T-helper 1 cell treated with Interleukin-12 subunit alpha and Interleukin-12 subunit beta and Interleukin-4 antibody, amounts not matched to agents 30 μg/mL and 1 μg/mL, for 36 hours (primary cell): Measurements from ENCODE around the gene LOXL3.

Experiments used
- H3K27ac Mint-ChIP-seq: one replicate; pipeline ENCODE4 v1.8.0; 2021; ENCODE audit warnings: mild to moderate bottlenecking, mixed read lengths
- H3K27me3 Mint-ChIP-seq: one replicate; pipeline ENCODE4 v1.8.0; 2021; ENCODE audit warnings: low read depth, mixed read lengths
- H3K36me3 Mint-ChIP-seq: one replicate; pipeline ENCODE4 v1.8.0; 2021; ENCODE audit warnings: low read depth, mixed read lengths
- H3K4me1 Mint-ChIP-seq: one replicate; pipeline ENCODE4 v1.8.0; 2021; ENCODE audit warnings: low read depth, mixed read lengths
- H3K4me3 Mint-ChIP-seq: one replicate; pipeline ENCODE4 v1.8.0; 2021; ENCODE audit warnings: mild to moderate bottlenecking, moderate library complexity, mixed read lengths
- H3K9me3 Mint-ChIP-seq: one replicate; pipeline ENCODE4 v1.8.0; 2021; ENCODE audit warnings: mixed read lengths

Gene LOXL3

GRCh38 chr2:74553892-74554819 lies at the start of gene LOXL3, which contains the start of gene DOK1:
Gene LOXL3, minus strand, starts transcription at chr2:74553942. Its CDS starts 1,308 bp downstream, at chr2:74552634.
Gene DOK1, plus strand, starts transcription at chr2:74554720. Its CDS starts 35 bp downstream, at chr2:74554755.
- H3K9me3 Mint-ChIP-seq: no peaks in the 10 kb centered on the region
- peaks cover 14% of the 10 kb centered on the region for H3K27me3 Mint-ChIP-seq
- H3K4me3 Mint-ChIP-seq: peak within 1 kb of the TSS; percentile 96
- peak within 1 kb of the TSS; percentile 94 for H3K27ac Mint-ChIP-seq
- H3K4me1 Mint-ChIP-seq: peaks cover 23% of the 10 kb centered on the region
- peaks cover 11% of the 10 kb centered on the region for H3K36me3 Mint-ChIP-seq

- Mint-ChIP-seq H3K36me3 (no peaks in the 10 kb centered on the region), H3K27me3 (peaks cover 45% of the 10 kb centered on the region), H3K9me3 (no peaks in the 10 kb centered on the region), H3K27ac (no peak overlapping the region), H3K4me1 (peaks cover 10% of the 10 kb centered on the region), H3K4me3 (no peak overlapping the region)
These were observed 49.0 kb upstream of the LOXL3 start for GRCh38 chr2:74602586-74603281.

GRCh38 chr2:74599676-74600075 lies 45.9 kb upstream of the LOXL3 start:
- no peak overlapping the region for H3K27ac Mint-ChIP-seq
- no peaks in the 10 kb centered on the region for H3K9me3 Mint-ChIP-seq
- H3K36me3 Mint-ChIP-seq: no peaks in the 10 kb centered on the region
- H3K4me3 Mint-ChIP-seq: no peak overlapping the region
- peaks cover 64% of the 10 kb centered on the region for H3K27me3 Mint-ChIP-seq
- H3K4me1 Mint-ChIP-seq: peaks cover 10% of the 10 kb centered on the region

GRCh38 chr2:74597410-74597809 lies 43.7 kb upstream of the LOXL3 start:
- H3K4me1 Mint-ChIP-seq: no peaks in the 10 kb centered on the region
- no peak overlapping the region for H3K27ac Mint-ChIP-seq
- no peak overlapping the region for H3K4me3 Mint-ChIP-seq
- H3K27me3 Mint-ChIP-seq: peaks cover 60% of the 10 kb centered on the region
- H3K36me3 Mint-ChIP-seq: no peaks in the 10 kb centered on the region
- H3K9me3 Mint-ChIP-seq: no peaks in the 10 kb centered on the region

GRCh38 chr2:74596584-74596983 lies 42.8 kb upstream of the LOXL3 start:
- Mint-ChIP-seq H3K27ac (no peak overlapping the region), H3K4me1 (no peaks in the 10 kb centered on the region), H3K4me3 (no peak overlapping the region), H3K9me3 (no peaks in the 10 kb centered on the region), H3K27me3 (peaks cover 58% of the 10 kb centered on the region), H3K36me3 (no peaks in the 10 kb centered on the region)

GRCh38 chr2:74593826-74594772 lies 40.4 kb upstream of the LOXL3 start:
- H3K4me3 Mint-ChIP-seq: no peak overlapping the region
- no peaks in the 10 kb centered on the region for H3K4me1 Mint-ChIP-seq
- no peaks in the 10 kb centered on the region for H3K36me3 Mint-ChIP-seq
- H3K27me3 Mint-ChIP-seq: peaks cover 56% of the 10 kb centered on the region
- H3K9me3 Mint-ChIP-seq: no peaks in the 10 kb centered on the region
- H3K27ac Mint-ChIP-seq: no peak overlapping the region

GRCh38 chr2:74588664-74589063 lies 34.9 kb upstream of the LOXL3 start:
- H3K9me3 Mint-ChIP-seq: no peaks in the 10 kb centered on the region
- H3K4me3 Mint-ChIP-seq: no peak overlapping the region
- peaks cover 21% of the 10 kb centered on the region for H3K27me3 Mint-ChIP-seq
- H3K36me3 Mint-ChIP-seq: no peaks in the 10 kb centered on the region
- peaks cover 27% of the 10 kb centered on the region for H3K4me1 Mint-ChIP-seq
- no peak overlapping the region for H3K27ac Mint-ChIP-seq

GRCh38 chr2:74587664-74588277 lies 34.0 kb upstream of the LOXL3 start:
- Mint-ChIP-seq H3K4me3 (no peak overlapping the region), H3K27me3 (peaks cover 15% of the 10 kb centered on the region), H3K27ac (peak overlapping the region; percentile 24), H3K9me3 (no peaks in the 10 kb centered on the region), H3K4me1 (peaks cover 31% of the 10 kb centered on the region), H3K36me3 (no peaks in the 10 kb centered on the region)

GRCh38 chr2:74585406-74586185 lies 31.9 kb upstream of the LOXL3 start:
- Mint-ChIP-seq H3K4me3 (peak overlapping the region; percentile 50), H3K9me3 (no peaks in the 10 kb centered on the region), H3K27me3 (peaks cover 5% of the 10 kb centered on the region), H3K4me1 (peaks cover 31% of the 10 kb centered on the region), H3K36me3 (no peaks in the 10 kb centered on the region), H3K27ac (peak overlapping the region; percentile 82)

GRCh38 chr2:74584088-74584645 lies 30.4 kb upstream of the LOXL3 start:
- Mint-ChIP-seq H3K27ac (peak overlapping the region; percentile 79), H3K27me3 (no peaks in the 10 kb centered on the region), H3K9me3 (no peaks in the 10 kb centered on the region), H3K4me3 (peak overlapping the region; percentile 52), H3K4me1 (peaks cover 31% of the 10 kb centered on the region), H3K36me3 (no peaks in the 10 kb centered on the region)

GRCh38 chr2:74583504-74583903 lies 29.8 kb upstream of the LOXL3 start:
- no peak overlapping the region for H3K27ac Mint-ChIP-seq
- no peaks in the 10 kb centered on the region for H3K36me3 Mint-ChIP-seq
- H3K4me1 Mint-ChIP-seq: peaks cover 35% of the 10 kb centered on the region
- H3K27me3 Mint-ChIP-seq: no peaks in the 10 kb centered on the region
- H3K9me3 Mint-ChIP-seq: no peaks in the 10 kb centered on the region
- H3K4me3 Mint-ChIP-seq: no peak overlapping the region

- no peak overlapping the region for H3K27ac Mint-ChIP-seq
- no peaks in the 10 kb centered on the region for H3K9me3 Mint-ChIP-seq
- H3K36me3 Mint-ChIP-seq: peaks cover 2% of the 10 kb centered on the region
- no peaks in the 10 kb centered on the region for H3K27me3 Mint-ChIP-seq
- peaks cover 41% of the 10 kb centered on the region for H3K4me1 Mint-ChIP-seq
- no peak overlapping the region for H3K4me3 Mint-ChIP-seq
These were observed 28.4 kb upstream of the LOXL3 start for GRCh38 chr2:74582184-74582583.

- H3K27ac Mint-ChIP-seq: no peak overlapping the region
- peaks cover 47% of the 10 kb centered on the region for H3K4me1 Mint-ChIP-seq
- H3K4me3 Mint-ChIP-seq: no peak overlapping the region
- no peaks in the 10 kb centered on the region for H3K27me3 Mint-ChIP-seq
- no peaks in the 10 kb centered on the region for H3K9me3 Mint-ChIP-seq
- H3K36me3 Mint-ChIP-seq: peaks cover 2% of the 10 kb centered on the region
These were observed 27.7 kb upstream of the LOXL3 start for GRCh38 chr2:74581463-74581862.
